GM19324 (cell line): ENCODE data around the gene BAAT.
"Not testable (repeated sequence)": the region's sequence is repeated elsewhere in the genome, so short reads cannot be mapped to it uniquely, and the experiment has no call there.

ENCODE experiments used
- ATAC-seq: cut with Tn5 transposase; IDR thresholded peaks from one replicate; pipeline ENCODE4 v1.9.1; 2021; ENCODE audit warnings: mild to moderate bottlenecking, moderate library complexity; ENCODE audit not compliant: unreplicated experiment, low FRiP score

BAAT gene

GRCh38 chr9:101366038-101366756 lies 18.6 kb downstream of the BAAT start:
- ATAC-seq: no peak

GRCh38 chr9:101365181-101365580 lies 19.6 kb downstream of the BAAT start:
- ATAC-seq: no peak

- ATAC-seq: no peak
These were observed 22.4 kb downstream of the BAAT start for GRCh38 chr9:101362450-101362849.

- ATAC-seq: no peak
These were observed 24.2 kb downstream of the BAAT start for GRCh38 chr9:101360647-101361046.

- ATAC-seq: no peak
These were observed 25.1 kb downstream of the BAAT start for GRCh38 chr9:101359679-101360078.

- ATAC-seq: no peak
These were observed 28.2 kb downstream of the BAAT start for GRCh38 chr9:101356619-101357018.

- ATAC-seq: no peak
These were observed 29.8 kb downstream of the BAAT start for GRCh38 chr9:101354765-101355708.

GRCh38 chr9:101354143-101354764 lies 30.6 kb downstream of the BAAT start:
- no peak for ATAC-seq

GRCh38 chr9:101353683-101354082 lies 31.1 kb downstream of the BAAT start:
- ATAC-seq: no peak

GRCh38 chr9:101352892-101353463 lies 31.8 kb downstream of the BAAT start:
- no peak for ATAC-seq

GRCh38 chr9:101350285-101350684 lies 34.5 kb downstream of the BAAT start:
- no peak for ATAC-seq

- ATAC-seq: no peak
These were observed 42.2 kb downstream of the BAAT start for GRCh38 chr9:101342595-101342994.

- no peak for ATAC-seq
These were observed 42.8 kb downstream of the BAAT start for GRCh38 chr9:101341958-101342357.

GRCh38 chr9:101337237-101337636 lies 47.6 kb downstream of the BAAT start:
- ATAC-seq: no peak

GRCh38 chr9:101336091-101336490 lies 48.7 kb downstream of the BAAT start:
- ATAC-seq: no peak

- ATAC-seq: no peak
These were observed 50.7 kb downstream of the BAAT start for GRCh38 chr9:101333926-101334702.

- ATAC-seq: no peak
These were observed 51.3 kb downstream of the BAAT start for GRCh38 chr9:101333490-101333889.

- ATAC-seq: no peak
These were observed 52.4 kb downstream of the BAAT start for GRCh38 chr9:101332362-101332761.

GRCh38 chr9:101327422-101327909 lies 57.3 kb downstream of the BAAT start:
- not testable (repeated sequence) for ATAC-seq

- ATAC-seq: no peak
These were observed 58.3 kb downstream of the BAAT start for GRCh38 chr9:101326501-101326900.
